ENCODE data around the gene CASKIN1. TPM values are rescaled to one million over a fixed set of nuclear protein-coding genes. Genes with fewer than 3 reads are reported as not detected.

Gene CASKIN1
- total and polyA plus RNA-seq, 2 experiments from 2014 or later = 1.0 to 6.2 TPM

DNA sequence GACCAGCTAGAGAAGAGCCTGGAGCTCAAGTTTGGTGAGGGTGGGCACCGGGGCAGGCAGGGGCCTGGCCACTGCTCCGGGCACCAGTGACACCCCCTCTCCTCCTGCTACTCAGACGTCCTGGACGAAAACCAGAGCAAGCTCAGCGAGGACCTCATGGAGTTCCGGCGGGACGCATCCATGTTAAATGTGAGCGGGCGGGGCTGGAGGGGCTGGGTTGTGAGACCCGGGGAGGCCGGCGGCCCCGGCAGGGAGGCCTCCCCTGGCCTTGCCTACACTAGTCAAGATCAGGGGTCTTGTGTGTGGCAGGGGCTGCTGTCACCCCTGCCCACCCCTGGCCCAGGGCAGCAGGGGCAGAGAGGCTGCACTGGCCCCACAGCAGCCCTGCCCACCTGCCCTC lies 23.0 kb downstream of the CASKIN1 start:
- no peaks in the 10 kb centered on the region for H3K4me1 ChIP-seq (ENCODE audit: insufficient read depth)
- peaks cover 32% of the 10 kb centered on the region for H3K36me3 Mint-ChIP-seq (ENCODE audit: low read depth)
- H3K9me2 ChIP-seq (ENCODE audit: insufficient read depth) = no peaks in the 10 kb centered on the region
- H3K9me3 Mint-ChIP-seq = no peaks in the 10 kb centered on the region
- peaks cover 2% of the 10 kb centered on the region; the same call in 1 of the 3 replicates for H3K4me1 Mint-ChIP-seq
- H3K4me3 Mint-ChIP-seq = no peak overlapping the region
- no peak overlapping the region for H2AFZ ChIP-seq
- H3K4me2 ChIP-seq = no peak overlapping the region
- TF ChIP-seq, protein P1, sequence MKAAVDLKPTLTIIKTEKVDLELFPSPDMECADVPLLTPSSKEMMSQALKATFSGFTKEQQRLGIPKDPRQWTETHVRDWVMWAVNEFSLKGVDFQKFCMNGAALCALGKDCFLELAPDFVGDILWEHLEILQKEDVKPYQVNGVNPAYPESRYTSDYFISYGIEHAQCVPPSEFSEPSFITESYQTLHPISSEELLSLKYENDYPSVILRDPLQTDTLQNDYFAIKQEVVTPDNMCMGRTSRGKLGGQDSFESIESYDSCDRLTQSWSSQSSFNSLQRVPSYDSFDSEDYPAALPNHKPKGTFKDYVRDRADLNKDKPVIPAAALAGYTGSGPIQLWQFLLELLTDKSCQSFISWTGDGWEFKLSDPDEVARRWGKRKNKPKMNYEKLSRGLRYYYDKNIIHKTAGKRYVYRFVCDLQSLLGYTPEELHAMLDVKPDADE (IDR thresholded peaks at IDR 0.05) = no peak
- TF ChIP-seq ZNF331 (CRISPR knock-in tag; IDR thresholded peaks at IDR 0.05; ENCODE audit: low read depth) = no peak
- no peak for TF ChIP-seq POLR2AphosphoS5 (IDR thresholded peaks at IDR 0.05; ENCODE audit: low read depth)
- TF ChIP-seq NANOG (IDR thresholded peaks at IDR 0.05; ENCODE audit: borderline replicate concordance) = no peak
- no peak for TF ChIP-seq JUNB (IDR thresholded peaks at IDR 0.05; ENCODE audit: unreplicated experiment)
- TF ChIP-seq STAT1 (IDR thresholded peaks at IDR 0.05; ENCODE audit: unreplicated experiment) = no peak
- TF ChIP-seq EZH2 (IDR thresholded peaks at IDR 0.05; ENCODE audit: low read depth, unreplicated experiment) = no peak
- TF ChIP-seq, protein P2, sequence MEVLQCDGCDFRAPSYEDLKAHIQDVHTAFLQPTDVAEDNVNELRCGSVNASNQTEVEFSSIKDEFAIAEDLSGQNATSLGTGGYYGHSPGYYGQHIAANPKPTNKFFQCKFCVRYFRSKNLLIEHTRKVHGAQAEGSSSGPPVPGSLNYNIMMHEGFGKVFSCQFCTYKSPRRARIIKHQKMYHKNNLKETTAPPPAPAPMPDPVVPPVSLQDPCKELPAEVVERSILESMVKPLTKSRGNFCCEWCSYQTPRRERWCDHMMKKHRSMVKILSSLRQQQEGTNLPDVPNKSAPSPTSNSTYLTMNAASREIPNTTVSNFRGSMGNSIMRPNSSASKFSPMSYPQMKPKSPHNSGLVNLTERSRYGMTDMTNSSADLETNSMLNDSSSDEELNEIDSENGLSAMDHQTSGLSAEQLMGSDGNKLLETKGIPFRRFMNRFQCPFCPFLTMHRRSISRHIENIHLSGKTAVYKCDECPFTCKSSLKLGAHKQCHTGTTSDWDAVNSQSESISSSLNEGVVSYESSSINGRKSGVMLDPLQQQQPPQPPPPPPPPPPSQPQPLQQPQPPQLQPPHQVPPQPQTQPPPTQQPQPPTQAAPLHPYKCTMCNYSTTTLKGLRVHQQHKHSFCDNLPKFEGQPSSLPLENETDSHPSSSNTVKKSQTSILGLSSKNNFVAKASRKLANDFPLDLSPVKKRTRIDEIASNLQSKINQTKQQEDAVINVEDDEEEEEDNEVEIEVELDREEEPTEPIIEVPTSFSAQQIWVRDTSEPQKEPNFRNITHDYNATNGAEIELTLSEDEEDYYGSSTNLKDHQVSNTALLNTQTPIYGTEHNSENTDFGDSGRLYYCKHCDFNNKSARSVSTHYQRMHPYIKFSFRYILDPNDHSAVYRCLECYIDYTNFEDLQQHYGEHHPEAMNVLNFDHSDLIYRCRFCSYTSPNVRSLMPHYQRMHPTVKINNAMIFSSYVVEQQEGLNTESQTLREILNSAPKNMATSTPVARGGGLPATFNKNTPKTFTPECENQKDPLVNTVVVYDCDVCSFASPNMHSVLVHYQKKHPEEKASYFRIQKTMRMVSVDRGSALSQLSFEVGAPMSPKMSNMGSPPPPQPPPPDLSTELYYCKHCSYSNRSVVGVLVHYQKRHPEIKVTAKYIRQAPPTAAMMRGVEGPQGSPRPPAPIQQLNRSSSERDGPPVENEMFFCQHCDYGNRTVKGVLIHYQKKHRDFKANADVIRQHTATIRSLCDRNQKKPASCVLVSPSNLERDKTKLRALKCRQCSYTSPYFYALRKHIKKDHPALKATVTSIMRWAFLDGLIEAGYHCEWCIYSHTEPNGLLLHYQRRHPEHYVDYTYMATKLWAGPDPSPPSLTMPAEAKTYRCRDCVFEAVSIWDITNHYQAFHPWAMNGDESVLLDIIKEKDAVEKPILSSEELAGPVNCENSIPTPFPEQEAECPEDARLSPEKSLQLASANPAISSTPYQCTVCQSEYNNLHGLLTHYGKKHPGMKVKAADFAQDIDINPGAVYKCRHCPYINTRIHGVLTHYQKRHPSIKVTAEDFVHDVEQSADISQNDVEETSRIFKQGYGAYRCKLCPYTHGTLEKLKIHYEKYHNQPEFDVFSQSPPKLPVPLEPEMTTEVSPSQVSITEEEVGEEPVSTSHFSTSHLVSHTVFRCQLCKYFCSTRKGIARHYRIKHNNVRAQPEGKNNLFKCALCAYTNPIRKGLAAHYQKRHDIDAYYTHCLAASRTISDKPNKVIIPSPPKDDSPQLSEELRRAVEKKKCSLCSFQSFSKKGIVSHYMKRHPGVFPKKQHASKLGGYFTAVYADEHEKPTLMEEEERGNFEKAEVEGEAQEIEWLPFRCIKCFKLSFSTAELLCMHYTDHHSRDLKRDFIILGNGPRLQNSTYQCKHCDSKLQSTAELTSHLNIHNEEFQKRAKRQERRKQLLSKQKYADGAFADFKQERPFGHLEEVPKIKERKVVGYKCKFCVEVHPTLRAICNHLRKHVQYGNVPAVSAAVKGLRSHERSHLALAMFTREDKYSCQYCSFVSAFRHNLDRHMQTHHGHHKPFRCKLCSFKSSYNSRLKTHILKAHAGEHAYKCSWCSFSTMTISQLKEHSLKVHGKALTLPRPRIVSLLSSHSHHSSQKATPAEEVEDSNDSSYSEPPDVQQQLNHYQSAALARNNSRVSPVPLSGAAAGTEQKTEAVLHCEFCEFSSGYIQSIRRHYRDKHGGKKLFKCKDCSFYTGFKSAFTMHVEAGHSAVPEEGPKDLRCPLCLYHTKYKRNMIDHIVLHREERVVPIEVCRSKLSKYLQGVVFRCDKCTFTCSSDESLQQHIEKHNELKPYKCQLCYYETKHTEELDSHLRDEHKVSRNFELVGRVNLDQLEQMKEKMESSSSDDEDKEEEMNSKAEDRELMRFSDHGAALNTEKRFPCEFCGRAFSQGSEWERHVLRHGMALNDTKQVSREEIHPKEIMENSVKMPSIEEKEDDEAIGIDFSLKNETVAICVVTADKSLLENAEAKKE (CRISPR knock-in tag; IDR thresholded peaks at IDR 0.05) = no peak
- TF ChIP-seq, protein P3, sequence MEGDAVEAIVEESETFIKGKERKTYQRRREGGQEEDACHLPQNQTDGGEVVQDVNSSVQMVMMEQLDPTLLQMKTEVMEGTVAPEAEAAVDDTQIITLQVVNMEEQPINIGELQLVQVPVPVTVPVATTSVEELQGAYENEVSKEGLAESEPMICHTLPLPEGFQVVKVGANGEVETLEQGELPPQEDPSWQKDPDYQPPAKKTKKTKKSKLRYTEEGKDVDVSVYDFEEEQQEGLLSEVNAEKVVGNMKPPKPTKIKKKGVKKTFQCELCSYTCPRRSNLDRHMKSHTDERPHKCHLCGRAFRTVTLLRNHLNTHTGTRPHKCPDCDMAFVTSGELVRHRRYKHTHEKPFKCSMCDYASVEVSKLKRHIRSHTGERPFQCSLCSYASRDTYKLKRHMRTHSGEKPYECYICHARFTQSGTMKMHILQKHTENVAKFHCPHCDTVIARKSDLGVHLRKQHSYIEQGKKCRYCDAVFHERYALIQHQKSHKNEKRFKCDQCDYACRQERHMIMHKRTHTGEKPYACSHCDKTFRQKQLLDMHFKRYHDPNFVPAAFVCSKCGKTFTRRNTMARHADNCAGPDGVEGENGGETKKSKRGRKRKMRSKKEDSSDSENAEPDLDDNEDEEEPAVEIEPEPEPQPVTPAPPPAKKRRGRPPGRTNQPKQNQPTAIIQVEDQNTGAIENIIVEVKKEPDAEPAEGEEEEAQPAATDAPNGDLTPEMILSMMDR (conservative IDR thresholded peaks at IDR 0.05; ENCODE audit: low read depth in 2 of 2) = no peak
- TF ChIP-seq, protein P4, sequence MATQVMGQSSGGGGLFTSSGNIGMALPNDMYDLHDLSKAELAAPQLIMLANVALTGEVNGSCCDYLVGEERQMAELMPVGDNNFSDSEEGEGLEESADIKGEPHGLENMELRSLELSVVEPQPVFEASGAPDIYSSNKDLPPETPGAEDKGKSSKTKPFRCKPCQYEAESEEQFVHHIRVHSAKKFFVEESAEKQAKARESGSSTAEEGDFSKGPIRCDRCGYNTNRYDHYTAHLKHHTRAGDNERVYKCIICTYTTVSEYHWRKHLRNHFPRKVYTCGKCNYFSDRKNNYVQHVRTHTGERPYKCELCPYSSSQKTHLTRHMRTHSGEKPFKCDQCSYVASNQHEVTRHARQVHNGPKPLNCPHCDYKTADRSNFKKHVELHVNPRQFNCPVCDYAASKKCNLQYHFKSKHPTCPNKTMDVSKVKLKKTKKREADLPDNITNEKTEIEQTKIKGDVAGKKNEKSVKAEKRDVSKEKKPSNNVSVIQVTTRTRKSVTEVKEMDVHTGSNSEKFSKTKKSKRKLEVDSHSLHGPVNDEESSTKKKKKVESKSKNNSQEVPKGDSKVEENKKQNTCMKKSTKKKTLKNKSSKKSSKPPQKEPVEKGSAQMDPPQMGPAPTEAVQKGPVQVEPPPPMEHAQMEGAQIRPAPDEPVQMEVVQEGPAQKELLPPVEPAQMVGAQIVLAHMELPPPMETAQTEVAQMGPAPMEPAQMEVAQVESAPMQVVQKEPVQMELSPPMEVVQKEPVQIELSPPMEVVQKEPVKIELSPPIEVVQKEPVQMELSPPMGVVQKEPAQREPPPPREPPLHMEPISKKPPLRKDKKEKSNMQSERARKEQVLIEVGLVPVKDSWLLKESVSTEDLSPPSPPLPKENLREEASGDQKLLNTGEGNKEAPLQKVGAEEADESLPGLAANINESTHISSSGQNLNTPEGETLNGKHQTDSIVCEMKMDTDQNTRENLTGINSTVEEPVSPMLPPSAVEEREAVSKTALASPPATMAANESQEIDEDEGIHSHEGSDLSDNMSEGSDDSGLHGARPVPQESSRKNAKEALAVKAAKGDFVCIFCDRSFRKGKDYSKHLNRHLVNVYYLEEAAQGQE (IDR thresholded peaks at IDR 0.05; ENCODE audit: unreplicated experiment) = no peak
- no peak for TF ChIP-seq CREB1 (CRISPR knock-in tag; IDR thresholded peaks at IDR 0.05; ENCODE audit: low read depth)
- TF ChIP-seq ZNF114 (CRISPR knock-in tag; IDR thresholded peaks at IDR 0.05) = no peak
- no peak for TF ChIP-seq EZH2phosphoT487 (IDR thresholded peaks at IDR 0.05; ENCODE audit: unreplicated experiment)
- no peak for DNase-seq (ENCODE audit: low spot score)
- no peaks in the 10 kb centered on the region; the same call in 1 of the 2 replicates for H4K20me1 ChIP-seq (replicated peaks; ENCODE audit: insufficient read depth)
- H3K27ac Mint-ChIP-seq = no peak overlapping the region
- no peaks in the 10 kb centered on the region; the same call in 1 of the 2 replicates for H3K36me3 ChIP-seq (ENCODE audit: insufficient read depth)
- no peak overlapping the region for H3K27ac ChIP-seq (ENCODE audit: low read depth)
- no peak overlapping the region for H3K4me3 ChIP-seq
- no peaks in the 10 kb centered on the region; the same call in 1 of the 2 replicates for H3K79me2 ChIP-seq (replicated peaks; ENCODE audit: insufficient read depth)
- ATAC-seq = no peak
- no peaks in the 10 kb centered on the region for H3K27me3 ChIP-seq (ENCODE audit: insufficient read depth)
- 0 out of 2 replicates have a peak, but pooled peaks cover 19% of the 10 kb centered on the region for H3F3A ChIP-seq (replicated peaks; ENCODE audit: low read depth)
- peaks cover 14% of the 10 kb centered on the region for H3K27me3 Mint-ChIP-seq (ENCODE audit: insufficient read depth, low read depth, poor library complexity)

Data from GM23338 (cell line).